PC-9 (cell line): ENCODE data around the gene CEP57L1.

Experiments used
- EZH2 ChIP-seq: fragments of 200-600 bp; sonication (generic); IDR thresholded peaks from 2 replicates; pipeline ENCODE4 v1.8.0; 2017; ENCODE audit warnings: antibody characterized with exemption, low read depth
- TF ChIP-seq, protein P1 (sequence below): fragments of 200-600 bp; sonication (generic); conservative IDR thresholded peaks from 2 replicates; pipeline ENCODE4 v1.6.1; 2017; ENCODE audit warnings: mixed run types, antibody characterized with exemption, mild to moderate bottlenecking, moderate library complexity

- TF ChIP-seq, protein P1, sequence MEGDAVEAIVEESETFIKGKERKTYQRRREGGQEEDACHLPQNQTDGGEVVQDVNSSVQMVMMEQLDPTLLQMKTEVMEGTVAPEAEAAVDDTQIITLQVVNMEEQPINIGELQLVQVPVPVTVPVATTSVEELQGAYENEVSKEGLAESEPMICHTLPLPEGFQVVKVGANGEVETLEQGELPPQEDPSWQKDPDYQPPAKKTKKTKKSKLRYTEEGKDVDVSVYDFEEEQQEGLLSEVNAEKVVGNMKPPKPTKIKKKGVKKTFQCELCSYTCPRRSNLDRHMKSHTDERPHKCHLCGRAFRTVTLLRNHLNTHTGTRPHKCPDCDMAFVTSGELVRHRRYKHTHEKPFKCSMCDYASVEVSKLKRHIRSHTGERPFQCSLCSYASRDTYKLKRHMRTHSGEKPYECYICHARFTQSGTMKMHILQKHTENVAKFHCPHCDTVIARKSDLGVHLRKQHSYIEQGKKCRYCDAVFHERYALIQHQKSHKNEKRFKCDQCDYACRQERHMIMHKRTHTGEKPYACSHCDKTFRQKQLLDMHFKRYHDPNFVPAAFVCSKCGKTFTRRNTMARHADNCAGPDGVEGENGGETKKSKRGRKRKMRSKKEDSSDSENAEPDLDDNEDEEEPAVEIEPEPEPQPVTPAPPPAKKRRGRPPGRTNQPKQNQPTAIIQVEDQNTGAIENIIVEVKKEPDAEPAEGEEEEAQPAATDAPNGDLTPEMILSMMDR = no peak
- TF ChIP-seq EZH2 = no peak
Measured at GRCh38 chr6:109091314-109092024, 3.8 kb upstream of the CEP57L1 start.
